Karpas-422 (cell line): ENCODE data around the gene PINK1. TPM values are rescaled to one million over a fixed set of nuclear protein-coding genes. Genes with fewer than 3 reads are reported as not detected.
"Not testable (repeated sequence)": the region's sequence is repeated elsewhere in the genome, so short reads cannot be mapped to it uniquely, and the experiment has no call there.

ENCODE experiments used
- DNase-seq: peaks from one replicate; pipeline ENCODE4 v3.0.0-alpha.2; 2015
- H2AFZ ChIP-seq: fragments of 200-600 bp; sonication (generic); 2 replicates; pipeline ENCODE4 v1.6.1; 2014; ENCODE audit warnings: antibody characterized with exemption, low read length, mixed read lengths
- H3K27ac ChIP-seq: fragments of 200-600 bp; sonication (generic); 2 replicates; pipeline ENCODE4 v1.5.1; 2014; ENCODE audit warnings: mild to moderate bottlenecking, low read length, moderate library complexity
- H3K27me3 ChIP-seq: fragments of 200-600 bp; sonication (generic); 2 replicates; pipeline ENCODE4 v1.6.1; 2014; ENCODE audit warnings: low read length, mixed read lengths
- H3K36me3 ChIP-seq: fragments of 200-600 bp; sonication (generic); 2 replicates; pipeline ENCODE4 v1.6.1; 2014; ENCODE audit warnings: low read length, mixed read lengths; ENCODE audit not compliant: insufficient read depth
- H3K4me1 ChIP-seq: fragments of 200-600 bp; sonication (generic); 2 replicates; pipeline ENCODE4 v1.6.1; 2014; ENCODE audit warnings: mild to moderate bottlenecking, low read length, mixed read lengths
- H3K4me2 ChIP-seq: fragments of 200-600 bp; sonication (generic); 2 replicates; pipeline ENCODE4 v1.6.1; 2014; ENCODE audit warnings: low read length, low read depth, mild to moderate bottlenecking; ENCODE audit not compliant: poor library complexity, severe bottlenecking
- H3K4me3 ChIP-seq: fragments of 200-600 bp; sonication (generic); 2 replicates; pipeline ENCODE4 v1.5.1; 2014; ENCODE audit warnings: mild to moderate bottlenecking, antibody characterized with exemption, low read length, mixed read lengths
- H3K79me2 ChIP-seq: fragments of 200-600 bp; sonication (generic); 2 replicates; pipeline ENCODE4 v1.6.1; 2014; ENCODE audit warnings: mild to moderate bottlenecking, low read length, mixed read lengths
- H3K9ac ChIP-seq: fragments of 200-600 bp; sonication (generic); 2 replicates; pipeline ENCODE4 v1.6.0; 2014; ENCODE audit warnings: low read length
- H3K9me2 ChIP-seq: fragments of 200-600 bp; sonication (generic), shearing (Covaris generic); replicated peaks from 2 replicates; pipeline ENCODE4 v1.6.0; 2014; ENCODE audit warnings: mild to moderate bottlenecking, low read length, moderate library complexity; ENCODE audit not compliant: insufficient read depth
- H3K9me3 ChIP-seq: fragments of 300-700, 200-600 bp; sonication (generic); 2 replicates; pipeline ENCODE4 v1.6.1; 2014; ENCODE audit warnings: low read length, mixed read lengths
- H4K20me1 ChIP-seq: fragments of 200-600 bp; sonication (generic); 2 replicates; pipeline ENCODE4 v1.6.1; 2014; ENCODE audit warnings: mild to moderate bottlenecking, antibody characterized with exemption, low read length, low read depth; ENCODE audit not compliant: insufficient read depth
- total RNA-seq: library from RNA; depleted of rRNA; stranded (reverse); fragments of >200 nt; shearing (Covaris generic); gene quantifications from 2 replicates; pipeline ENCODE4 v1.2.3, GENCODE V29; 2014; ENCODE audit warnings: low replicate concordance

PINK1 gene
- total RNA-seq, 1 experiment from 2014 or later = 4.0 TPM

- H2AFZ ChIP-seq = no peak overlapping the region
- H4K20me1 ChIP-seq = no peaks in the 10 kb centered on the region
- peaks cover 7% of the 10 kb centered on the region; the same call in 1 of the 2 replicates for H3K79me2 ChIP-seq
- H3K4me3 ChIP-seq = no peak overlapping the region
- H3K4me1 ChIP-seq = peaks cover 14% of the 10 kb centered on the region
- H3K9me3 ChIP-seq = no peaks in the 10 kb centered on the region
- no peaks in the 10 kb centered on the region for H3K36me3 ChIP-seq
- no peak overlapping the region for H3K27ac ChIP-seq
- no peak overlapping the region for H3K4me2 ChIP-seq
- no peaks in the 10 kb centered on the region for H3K27me3 ChIP-seq
- DNase-seq = no peak
- H3K9me2 ChIP-seq = no peaks in the 10 kb centered on the region
- H3K9ac ChIP-seq = no peak overlapping the region
These were observed 32.9 kb downstream of the PINK1 start for GRCh38 chr1:20666146-20666545.

- no peak overlapping the region for H3K27ac ChIP-seq
- DNase-seq = peak; percentile 87
- no peak overlapping the region for H3K9ac ChIP-seq
- peak overlapping the region; percentile 53; the same call in 1 of the 2 replicates for H2AFZ ChIP-seq
- H4K20me1 ChIP-seq = no peaks in the 10 kb centered on the region
- no peaks in the 10 kb centered on the region for H3K9me3 ChIP-seq
- peaks cover 14% of the 10 kb centered on the region for H3K4me1 ChIP-seq
- peak overlapping the region; percentile 52 for H3K4me2 ChIP-seq
- H3K27me3 ChIP-seq = no peaks in the 10 kb centered on the region
- H3K9me2 ChIP-seq = no peaks in the 10 kb centered on the region
- peak overlapping the region; percentile 39; the same call in 1 of the 2 replicates for H3K4me3 ChIP-seq
- peaks cover 7% of the 10 kb centered on the region; the same call in 1 of the 2 replicates for H3K79me2 ChIP-seq
- H3K36me3 ChIP-seq = no peaks in the 10 kb centered on the region
These were observed 33.5 kb downstream of the PINK1 start for GRCh38 chr1:20666804-20667203.

- H3K4me3 ChIP-seq = no peak overlapping the region
- H3K9ac ChIP-seq = no peak overlapping the region
- no peak overlapping the region for H2AFZ ChIP-seq
- H3K27ac ChIP-seq = no peak overlapping the region
- no peak overlapping the region for H3K4me2 ChIP-seq
- no peaks in the 10 kb centered on the region for H3K36me3 ChIP-seq
- H3K4me1 ChIP-seq = peaks cover 7% of the 10 kb centered on the region; the same call in 1 of the 2 replicates
- no peaks in the 10 kb centered on the region for H3K79me2 ChIP-seq
- peak; percentile 38 for DNase-seq
- H3K27me3 ChIP-seq = no peaks in the 10 kb centered on the region
- H3K9me3 ChIP-seq = no peaks in the 10 kb centered on the region
- H4K20me1 ChIP-seq = no peaks in the 10 kb centered on the region
- H3K9me2 ChIP-seq = no peaks in the 10 kb centered on the region
These were observed 35.3 kb downstream of the PINK1 start for GRCh38 chr1:20668581-20668980.

DNA sequence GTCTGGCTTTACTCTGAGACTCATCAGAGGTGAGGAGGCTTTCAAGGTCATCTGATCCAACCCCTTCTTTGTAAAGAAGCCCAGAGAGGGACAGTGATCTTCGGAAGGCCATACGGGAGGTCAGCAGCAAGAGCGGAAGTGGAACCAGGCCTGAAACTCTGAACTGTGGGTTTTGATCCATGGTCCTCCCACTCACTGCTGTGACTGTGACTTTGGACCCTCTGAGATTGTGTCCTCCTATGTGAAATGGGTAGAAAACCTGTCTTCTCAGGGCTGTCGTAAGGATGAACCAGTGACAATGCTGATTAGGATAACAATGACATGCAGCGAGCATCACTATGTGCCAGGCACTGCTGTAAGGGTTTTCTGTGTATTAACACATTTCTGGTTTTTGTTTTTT lies 37.7 kb downstream of the PINK1 start:
- Histone ChIP-seq H3K4me2 (no peak overlapping the region), H3K9me2 (no peaks in the 10 kb centered on the region)

GRCh38 chr1:20672265-20672632 lies 39.0 kb downstream of the PINK1 start:
- Histone ChIP-seq H3K36me3 (no peaks in the 10 kb centered on the region), H3K9me2 (no peaks in the 10 kb centered on the region), H4K20me1 (no peaks in the 10 kb centered on the region), H3K4me3 (no peak overlapping the region), H3K4me2 (no peak overlapping the region), H3K27me3 (no peaks in the 10 kb centered on the region), H3K9ac (no peak overlapping the region), H3K9me3 (no peaks in the 10 kb centered on the region), H2AFZ (no peak overlapping the region), H3K79me2 (no peaks in the 10 kb centered on the region), H3K4me1 (peaks cover 2% of the 10 kb centered on the region; the same call in 1 of the 2 replicates), H3K27ac (no peak overlapping the region)
- no peak for DNase-seq

More for the DNA sequence above, 37.7 kb downstream of the PINK1 start:
- Histone ChIP-seq H3K27me3 (no peaks in the 10 kb centered on the region), H2AFZ (no peak overlapping the region), H4K20me1 (no peaks in the 10 kb centered on the region), H3K4me3 (no peak overlapping the region), H3K9ac (no peak overlapping the region), H3K9me3 (no peaks in the 10 kb centered on the region), H3K4me1 (peaks cover 7% of the 10 kb centered on the region; the same call in 1 of the 2 replicates), H3K36me3 (no peaks in the 10 kb centered on the region), H3K27ac (no peak overlapping the region), H3K79me2 (no peaks in the 10 kb centered on the region)
- peak; percentile 33 for DNase-seq

- not testable (repeated sequence) for DNase-seq, H4K20me1 ChIP-seq, H3K9me2 ChIP-seq, H3K4me1 ChIP-seq, H3K4me3 ChIP-seq, H2AFZ ChIP-seq, H3K9me3 ChIP-seq, H3K9ac ChIP-seq, H3K27ac ChIP-seq, H3K36me3 ChIP-seq, H3K79me2 ChIP-seq, H3K27me3 ChIP-seq, H3K4me2 ChIP-seq
These were observed 40.4 kb downstream of the PINK1 start for GRCh38 chr1:20673626-20674025.

DNA sequence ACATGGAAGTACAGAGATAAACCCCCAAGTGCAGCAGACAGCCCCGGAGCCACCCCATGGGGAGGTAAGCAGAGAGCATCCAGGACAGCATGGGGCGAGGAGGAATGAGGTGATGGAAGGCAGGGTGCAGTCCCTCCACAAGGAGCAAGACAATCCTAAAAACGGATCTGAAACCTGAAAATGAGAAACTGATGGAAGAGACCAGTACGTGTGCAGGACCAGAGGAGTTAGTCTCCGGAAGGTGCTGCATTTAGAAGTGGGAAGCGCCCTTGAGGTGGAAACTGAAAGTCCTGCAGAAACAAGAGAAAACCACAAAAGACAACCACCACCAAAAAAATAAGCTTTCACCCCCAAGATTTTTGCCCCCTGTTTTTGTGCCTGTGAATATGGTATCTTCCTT lies 45.3 kb downstream of the PINK1 start:
- Histone ChIP-seq H3K79me2 (no peaks in the 10 kb centered on the region), H3K9me2 (no peaks in the 10 kb centered on the region), H4K20me1 (no peaks in the 10 kb centered on the region), H3K27ac (no peak overlapping the region), H3K4me3 (no peak overlapping the region), H3K9ac (no peak overlapping the region), H3K4me1 (no peaks in the 10 kb centered on the region), H3K4me2 (no peak overlapping the region), H3K27me3 (no peaks in the 10 kb centered on the region), H3K9me3 (no peaks in the 10 kb centered on the region), H2AFZ (no peak overlapping the region), H3K36me3 (no peaks in the 10 kb centered on the region)
- no peak for DNase-seq

- Histone ChIP-seq H3K79me2 (no peaks in the 10 kb centered on the region), H3K36me3 (no peaks in the 10 kb centered on the region), H3K4me1 (no peaks in the 10 kb centered on the region), H3K27ac (no peak overlapping the region), H3K27me3 (no peaks in the 10 kb centered on the region), H3K4me3 (no peak overlapping the region), H3K4me2 (no peak overlapping the region), H3K9me3 (no peaks in the 10 kb centered on the region), H3K9me2 (no peaks in the 10 kb centered on the region), H4K20me1 (no peaks in the 10 kb centered on the region), H3K9ac (no peak overlapping the region), H2AFZ (no peak overlapping the region)
- DNase-seq = no peak
These were observed 47.0 kb downstream of the PINK1 start for GRCh38 chr1:20680269-20680668.

DNA sequence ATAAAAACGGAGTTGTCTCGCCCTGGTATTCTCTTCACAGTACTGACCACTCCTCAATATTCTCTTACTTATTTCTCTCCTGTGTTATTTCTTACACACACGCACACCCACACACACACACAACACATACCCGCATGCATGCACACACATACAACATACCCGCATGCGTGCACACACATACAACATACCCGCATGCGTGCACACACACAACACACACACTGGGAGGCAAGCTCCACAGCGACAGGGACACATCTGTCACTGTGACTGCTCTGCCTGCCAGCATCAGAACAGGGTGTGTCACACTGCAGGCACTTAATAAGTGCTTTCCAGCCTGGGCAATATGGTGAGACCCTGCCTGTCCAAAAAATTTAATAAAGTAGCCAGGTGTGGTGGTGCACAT lies 48.7 kb downstream of the PINK1 start:
- Histone ChIP-seq H3K9me2 (no peaks in the 10 kb centered on the region), H3K4me2 (no peak overlapping the region), H3K27ac (no peak overlapping the region)

More for the DNA sequence above, 48.7 kb downstream of the PINK1 start:
- H3K9ac ChIP-seq = no peak overlapping the region
- H3K79me2 ChIP-seq = no peaks in the 10 kb centered on the region
- no peak overlapping the region for H2AFZ ChIP-seq
- H3K4me3 ChIP-seq = no peak overlapping the region
- no peaks in the 10 kb centered on the region for H3K4me1 ChIP-seq
- H3K27me3 ChIP-seq = no peaks in the 10 kb centered on the region
- H3K36me3 ChIP-seq = no peaks in the 10 kb centered on the region
- no peak for DNase-seq
- no peaks in the 10 kb centered on the region for H3K9me3 ChIP-seq
- H4K20me1 ChIP-seq = no peaks in the 10 kb centered on the region
